ENCODE measurements around the gene SYTL5. TPM values are rescaled to one million over a fixed set of nuclear protein-coding genes. Genes with fewer than 3 reads are reported as not detected.

Gene SYTL5
- total and polyA plus RNA-seq, 2 experiments from 2014 or later = 0.23 to 0.35 TPM

- TF ChIP-seq ZNF114 (CRISPR knock-in tag; IDR thresholded peaks at IDR 0.05) (no peak), ETS1 (IDR thresholded peaks at IDR 0.05) (no peak), ZNF462 (CRISPR knock-in tag; IDR thresholded peaks at IDR 0.05) (no peak), ZNF331 (CRISPR knock-in tag; IDR thresholded peaks at IDR 0.05; ENCODE audit: low read depth) (no peak), POLR2AphosphoS5 (IDR thresholded peaks at IDR 0.05; ENCODE audit: low read depth) (no peak), EZH2phosphoT487 (IDR thresholded peaks at IDR 0.05; ENCODE audit: unreplicated experiment) (no peak), CREB1 (CRISPR knock-in tag; IDR thresholded peaks at IDR 0.05; ENCODE audit: low read depth) (no peak), JUNB (IDR thresholded peaks at IDR 0.05; ENCODE audit: unreplicated experiment) (no peak), EZH2 (IDR thresholded peaks at IDR 0.05; ENCODE audit: low read depth, unreplicated experiment) (no peak), STAT1 (IDR thresholded peaks at IDR 0.05; ENCODE audit: unreplicated experiment) (no peak), NANOG (IDR thresholded peaks at IDR 0.05; ENCODE audit: borderline replicate concordance) (no peak), CTCF (conservative IDR thresholded peaks at IDR 0.05; ENCODE audit: low read depth in 2 of 2) (no peak)
- TF ChIP-seq, protein P1, sequence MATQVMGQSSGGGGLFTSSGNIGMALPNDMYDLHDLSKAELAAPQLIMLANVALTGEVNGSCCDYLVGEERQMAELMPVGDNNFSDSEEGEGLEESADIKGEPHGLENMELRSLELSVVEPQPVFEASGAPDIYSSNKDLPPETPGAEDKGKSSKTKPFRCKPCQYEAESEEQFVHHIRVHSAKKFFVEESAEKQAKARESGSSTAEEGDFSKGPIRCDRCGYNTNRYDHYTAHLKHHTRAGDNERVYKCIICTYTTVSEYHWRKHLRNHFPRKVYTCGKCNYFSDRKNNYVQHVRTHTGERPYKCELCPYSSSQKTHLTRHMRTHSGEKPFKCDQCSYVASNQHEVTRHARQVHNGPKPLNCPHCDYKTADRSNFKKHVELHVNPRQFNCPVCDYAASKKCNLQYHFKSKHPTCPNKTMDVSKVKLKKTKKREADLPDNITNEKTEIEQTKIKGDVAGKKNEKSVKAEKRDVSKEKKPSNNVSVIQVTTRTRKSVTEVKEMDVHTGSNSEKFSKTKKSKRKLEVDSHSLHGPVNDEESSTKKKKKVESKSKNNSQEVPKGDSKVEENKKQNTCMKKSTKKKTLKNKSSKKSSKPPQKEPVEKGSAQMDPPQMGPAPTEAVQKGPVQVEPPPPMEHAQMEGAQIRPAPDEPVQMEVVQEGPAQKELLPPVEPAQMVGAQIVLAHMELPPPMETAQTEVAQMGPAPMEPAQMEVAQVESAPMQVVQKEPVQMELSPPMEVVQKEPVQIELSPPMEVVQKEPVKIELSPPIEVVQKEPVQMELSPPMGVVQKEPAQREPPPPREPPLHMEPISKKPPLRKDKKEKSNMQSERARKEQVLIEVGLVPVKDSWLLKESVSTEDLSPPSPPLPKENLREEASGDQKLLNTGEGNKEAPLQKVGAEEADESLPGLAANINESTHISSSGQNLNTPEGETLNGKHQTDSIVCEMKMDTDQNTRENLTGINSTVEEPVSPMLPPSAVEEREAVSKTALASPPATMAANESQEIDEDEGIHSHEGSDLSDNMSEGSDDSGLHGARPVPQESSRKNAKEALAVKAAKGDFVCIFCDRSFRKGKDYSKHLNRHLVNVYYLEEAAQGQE (IDR thresholded peaks at IDR 0.05; ENCODE audit: unreplicated experiment) = no peak
- H3K4me3 Mint-ChIP-seq = no peak overlapping the region
- no peaks in the 10 kb centered on the region for H3K4me1 ChIP-seq (ENCODE audit: insufficient read depth)
- H3K9me2 ChIP-seq (ENCODE audit: insufficient read depth) = no peaks in the 10 kb centered on the region
- H3K27me3 ChIP-seq (ENCODE audit: insufficient read depth) = no peaks in the 10 kb centered on the region
- H3K9me3 Mint-ChIP-seq = no peaks in the 10 kb centered on the region
- DNase-seq (ENCODE audit: low spot score) (no peak), ATAC-seq (no peak)
- no peaks in the 10 kb centered on the region for H3K79me2 ChIP-seq (replicated peaks; ENCODE audit: insufficient read depth)
- H4K20me1 ChIP-seq (replicated peaks; ENCODE audit: insufficient read depth) = no peaks in the 10 kb centered on the region
- H3K4me2 ChIP-seq = no peak overlapping the region
- H3K4me1 Mint-ChIP-seq = no peaks in the 10 kb centered on the region
- no peak overlapping the region for H2AFZ ChIP-seq
- H3K36me3 ChIP-seq (ENCODE audit: insufficient read depth) = no peaks in the 10 kb centered on the region
- H3K27ac ChIP-seq (ENCODE audit: low read depth) = no peak overlapping the region
- peaks cover 1% of the 10 kb centered on the region for H3K27me3 Mint-ChIP-seq (ENCODE audit: insufficient read depth, low read depth, poor library complexity)
- no peak overlapping the region for H3K27ac Mint-ChIP-seq
- no peaks in the 10 kb centered on the region for H3F3A ChIP-seq (replicated peaks; ENCODE audit: low read depth)
- no peak overlapping the region for H3K4me3 ChIP-seq
- no peaks in the 10 kb centered on the region for H3K36me3 Mint-ChIP-seq (ENCODE audit: low read depth)
These were observed 34.9 kb downstream of the SYTL5 start for GRCh38 chrX:38041237-38041636.

Data from GM23338 (cell line).